Activated CD4-positive, alpha-beta T cell treated with anti-CD3 and anti-CD28 coated beads, Interleukin-2, amount 50 U/mL, for 48 hours (primary cell): Measurements from ENCODE around the gene PRKAG2.

Experiments
- DNase-seq, 2 experiments: peaks; one replicate each; pipeline ENCODE4 v3.0.0-alpha.2; 2020

PRKAG2 gene

GRCh38 chr7:151900591-151900985 lies 23.7 kb upstream of the PRKAG2 start:
- DNase-seq, result no peak

GRCh38 chr7:151899513-151900360 lies 22.8 kb upstream of the PRKAG2 start:
- DNase-seq, result no peak

- DNase-seq, result no peak
Observed at GRCh38 chr7:151897951-151898686, 21.2 kb upstream of the PRKAG2 start.

- DNase-seq, result no peak
Observed at GRCh38 chr7:151897161-151897731, 20.3 kb upstream of the PRKAG2 start.

GRCh38 chr7:151896486-151896885 lies 19.6 kb upstream of the PRKAG2 start:
- no peak for DNase-seq

GRCh38 chr7:151896086-151896485 lies 19.2 kb upstream of the PRKAG2 start:
- DNase-seq, result no peak

GRCh38 chr7:151895631-151896031 lies 18.7 kb upstream of the PRKAG2 start:
- no peak for DNase-seq

GRCh38 chr7:151895008-151895630 lies 18.2 kb upstream of the PRKAG2 start:
- no peak for DNase-seq

- DNase-seq, result no peak
Observed at GRCh38 chr7:151894111-151895007, 17.4 kb upstream of the PRKAG2 start.

GRCh38 chr7:151893405-151893923 lies 16.5 kb upstream of the PRKAG2 start:
- DNase-seq, result no peak

- DNase-seq, result no peak
Observed at GRCh38 chr7:151891753-151892152, 14.8 kb upstream of the PRKAG2 start.

- no peak for DNase-seq
Observed at GRCh38 chr7:151891182-151891581, 14.3 kb upstream of the PRKAG2 start.

GRCh38 chr7:151890355-151891004 lies 13.6 kb upstream of the PRKAG2 start:
- DNase-seq, result no peak

- DNase-seq, result no peak
Observed at GRCh38 chr7:151889406-151890354, 12.8 kb upstream of the PRKAG2 start.

GRCh38 chr7:151888079-151889067 lies 11.5 kb upstream of the PRKAG2 start:
- DNase-seq, result no peak

- no peak for DNase-seq
Observed at GRCh38 chr7:151886783-151887182, 9.9 kb upstream of the PRKAG2 start.

GRCh38 chr7:151885202-151885580 lies 8.3 kb upstream of the PRKAG2 start:
- no peak for DNase-seq

GRCh38 chr7:151884312-151885201 lies 7.6 kb upstream of the PRKAG2 start:
- no peak for DNase-seq
